GM18502 (cell line): Measurements from ENCODE around the gene RBBP8NL.

ENCODE experiments used
- ATAC-seq: cut with Tn5 transposase; IDR thresholded peaks from one replicate; pipeline ENCODE4 v1.9.1; 2021; ENCODE audit warnings: mild to moderate bottlenecking; ENCODE audit not compliant: unreplicated experiment, poor library complexity

The RBBP8NL gene

DNA sequence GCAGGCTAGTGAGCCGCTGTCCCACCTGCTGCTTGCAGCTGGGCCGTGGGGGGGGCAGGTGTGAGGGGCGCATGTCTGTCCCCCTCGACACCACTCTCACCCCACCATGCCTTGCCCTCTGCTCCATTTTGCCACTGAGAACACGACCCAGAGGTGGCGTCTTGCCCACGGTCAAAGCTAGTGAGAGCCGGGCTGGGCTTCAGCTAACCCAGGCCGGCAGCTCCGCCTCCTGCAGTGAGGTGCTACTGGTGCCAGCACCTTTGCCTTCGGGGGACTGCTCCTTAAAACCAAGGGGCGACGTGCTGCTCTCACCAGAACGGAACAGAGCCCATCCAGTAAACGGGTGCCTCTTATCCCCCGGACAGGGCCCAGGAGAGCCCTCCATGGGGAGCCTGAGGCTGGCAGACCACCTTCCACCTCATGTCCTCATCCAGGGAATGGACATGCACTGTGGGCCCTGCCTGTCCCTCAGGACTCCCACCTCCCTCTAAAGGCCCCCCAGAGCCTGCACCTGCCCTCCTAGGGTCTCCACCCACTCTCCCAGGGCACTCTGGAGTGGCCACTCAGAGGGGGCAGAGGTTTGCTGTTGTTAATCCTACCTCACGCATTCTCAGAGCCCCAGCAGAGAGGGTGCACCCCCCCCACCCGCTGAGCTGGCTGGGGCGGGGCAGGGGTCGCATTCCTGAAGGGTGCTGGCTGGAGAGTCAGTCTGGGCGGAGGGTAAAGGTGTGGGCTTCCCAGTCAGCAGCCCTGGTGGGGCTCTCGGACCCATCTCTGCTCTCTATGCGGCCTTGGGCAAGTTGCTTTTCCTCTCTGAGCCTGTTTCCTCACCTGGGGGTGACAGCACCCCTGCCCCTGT lies 2.9 kb downstream of the RBBP8NL start:
- ATAC-seq: no peak

DNA sequence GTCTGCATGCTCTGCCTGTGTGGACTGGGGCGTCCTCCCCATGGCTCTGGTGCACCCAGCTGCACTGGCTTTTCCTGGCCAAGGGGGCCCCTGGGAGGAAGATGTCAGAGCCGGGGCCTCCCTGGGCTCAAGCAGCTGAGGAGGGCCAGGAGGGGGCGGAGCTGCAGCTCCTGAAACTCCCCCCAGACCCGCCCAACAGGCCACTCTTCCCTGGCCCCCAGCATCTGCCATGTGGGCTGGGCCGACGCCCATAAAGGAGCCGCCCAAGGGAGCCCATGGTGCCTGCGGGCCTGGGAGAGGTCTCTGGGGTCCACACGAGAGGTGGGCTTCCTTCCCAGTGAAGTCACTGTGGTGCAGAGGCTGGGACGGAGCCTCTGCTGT lies 4.0 kb downstream of the RBBP8NL start:
- no peak for ATAC-seq

DNA sequence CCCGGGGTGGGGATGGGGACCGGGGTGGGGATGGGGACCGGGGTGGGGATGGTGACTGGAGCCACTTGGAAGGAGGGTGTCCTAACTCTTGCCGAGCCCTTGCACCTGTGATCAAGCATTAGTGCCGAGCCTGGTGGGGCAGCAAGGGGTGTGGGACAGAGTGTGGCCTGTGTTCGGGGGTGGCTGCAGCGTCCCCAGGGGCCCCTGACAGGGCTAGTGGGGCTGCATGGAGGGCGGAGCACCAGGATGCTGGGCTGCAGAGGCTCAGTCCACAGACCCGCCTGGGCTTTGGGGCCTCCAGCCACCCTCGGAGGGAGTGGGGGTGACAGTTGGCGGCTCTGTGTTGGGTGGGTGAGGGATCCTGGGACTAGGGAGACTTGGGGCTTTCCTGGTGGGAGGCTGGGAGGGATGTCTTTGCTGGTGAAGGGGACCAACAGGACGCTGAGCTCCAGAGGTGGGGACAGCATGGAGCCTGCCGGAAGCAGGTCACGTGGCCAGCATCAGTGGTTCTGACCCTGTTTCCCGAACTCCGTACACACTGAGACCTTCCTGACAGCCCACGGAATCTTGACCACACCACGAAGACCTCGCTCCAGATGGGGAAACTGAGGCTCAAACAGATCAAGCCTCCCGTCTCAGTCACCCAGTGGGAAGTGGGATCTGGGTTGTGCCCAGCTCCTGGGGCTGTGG lies 4.6 kb downstream of the RBBP8NL start:
- ATAC-seq: no peak

DNA sequence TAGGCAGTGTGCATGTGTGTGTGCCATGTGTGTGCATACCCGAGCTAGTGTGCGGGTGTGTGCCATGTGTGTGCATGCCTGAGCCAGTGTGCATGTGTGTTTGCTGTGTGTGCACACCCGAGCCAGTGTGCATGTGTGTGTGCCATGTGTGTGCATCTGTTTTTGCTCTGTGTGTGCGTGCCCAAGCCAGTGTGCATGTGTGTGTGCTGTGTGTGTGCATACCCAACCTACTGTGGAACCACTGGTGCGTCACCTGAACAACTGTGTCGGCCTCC lies 5.7 kb downstream of the RBBP8NL start:
- ATAC-seq: no peak

DNA sequence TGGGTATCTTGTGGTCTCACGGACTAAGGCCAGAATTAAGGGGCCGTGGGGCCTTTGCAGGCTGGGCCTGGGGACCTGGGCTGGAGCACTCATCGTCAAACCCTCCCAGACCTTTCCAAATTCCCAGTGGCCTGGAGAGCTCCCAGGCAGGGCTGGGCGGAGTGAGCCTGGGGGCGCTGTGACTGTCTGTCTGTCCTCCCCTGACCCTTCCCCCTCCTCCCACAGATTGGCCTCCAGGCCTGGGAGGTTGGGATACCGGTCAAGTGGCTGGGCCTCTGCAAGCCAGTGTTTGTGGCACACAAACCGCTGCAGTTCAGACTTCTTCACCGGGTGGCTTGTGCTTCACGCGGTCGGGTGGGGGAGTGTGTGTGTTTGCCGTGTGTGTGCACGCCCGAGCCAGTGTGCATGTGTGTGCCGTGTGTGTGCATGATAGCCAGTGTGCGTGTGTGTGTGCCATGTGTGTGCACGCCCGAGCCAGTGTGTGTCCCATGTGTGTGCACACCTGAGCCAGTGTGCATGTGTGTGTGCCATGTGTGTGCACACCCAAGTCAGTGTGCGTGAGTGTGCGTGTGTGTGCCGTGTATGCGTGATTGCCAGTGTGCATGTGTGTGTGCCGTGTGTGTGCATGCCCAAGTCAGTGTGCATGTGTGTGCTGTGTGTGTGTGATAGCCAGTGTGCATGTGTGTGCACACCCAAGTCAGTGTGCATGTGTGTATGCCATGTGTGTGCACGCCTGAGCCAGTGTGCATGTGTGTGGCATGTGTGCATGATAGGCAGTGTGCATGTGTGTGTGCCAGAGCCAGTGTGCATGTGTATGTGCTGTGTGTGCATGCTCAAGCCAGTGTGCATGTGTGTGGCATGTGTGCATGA lies 6.3 kb downstream of the RBBP8NL start:
- no peak for ATAC-seq

DNA sequence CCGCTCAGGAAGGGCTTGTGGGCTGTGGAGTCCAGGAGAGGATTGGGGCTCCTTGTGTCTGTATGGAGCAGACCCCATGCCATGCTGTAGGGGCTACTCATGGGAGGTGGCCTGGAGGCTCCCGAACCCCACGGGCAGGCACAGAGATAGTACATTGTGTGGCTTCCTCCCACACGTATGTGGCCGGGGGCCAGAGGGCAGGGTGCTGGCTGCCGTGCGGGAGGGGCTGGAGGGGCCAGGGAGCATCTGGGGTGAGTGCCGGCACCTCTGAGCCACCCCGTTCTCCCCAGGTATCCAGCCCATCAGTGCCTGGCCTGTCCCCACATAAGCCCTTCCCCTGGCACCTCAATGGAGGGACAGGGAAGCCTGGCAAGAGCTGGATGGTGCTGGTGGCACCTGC lies 7.6 kb downstream of the RBBP8NL start:
- ATAC-seq: no peak

DNA sequence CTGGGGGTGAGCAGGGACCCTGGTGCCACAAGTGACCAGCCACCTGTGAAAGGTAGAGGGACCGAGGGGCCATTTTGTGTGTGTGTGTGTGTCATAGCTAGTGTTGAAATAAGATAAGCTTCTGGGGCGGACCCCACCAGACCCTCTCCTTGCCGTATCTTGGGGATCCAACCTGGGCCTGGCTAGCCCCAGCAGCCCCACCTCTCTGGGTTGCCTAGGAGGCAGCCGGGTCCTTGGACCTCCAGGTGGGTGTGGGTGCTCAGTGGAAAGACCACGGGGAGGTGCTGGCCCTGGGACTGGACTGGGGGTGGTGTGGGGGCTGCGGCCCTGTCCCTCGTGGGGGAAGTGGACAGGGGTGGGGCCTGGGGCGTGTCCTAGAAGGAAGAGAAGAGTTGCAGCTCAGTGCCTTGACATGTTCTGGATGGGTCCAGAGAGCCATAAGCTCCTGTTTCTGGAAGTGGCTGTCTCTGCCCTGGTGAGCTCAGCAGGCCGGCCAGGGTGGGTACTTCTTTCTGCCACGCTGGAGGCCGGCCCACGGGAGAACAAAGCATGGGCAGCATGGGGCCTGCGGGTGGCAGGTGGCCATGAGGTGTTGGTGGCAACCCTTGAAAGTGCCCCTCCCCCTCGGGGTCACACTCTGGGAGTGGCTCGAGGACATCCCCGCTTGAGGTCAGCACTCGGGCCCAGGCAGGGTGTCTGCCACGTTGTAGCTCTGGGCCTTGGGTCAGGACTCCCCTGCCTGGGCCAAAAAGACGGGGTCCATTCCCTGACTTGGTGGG lies 8.4 kb downstream of the RBBP8NL start:
- ATAC-seq: no peak

DNA sequence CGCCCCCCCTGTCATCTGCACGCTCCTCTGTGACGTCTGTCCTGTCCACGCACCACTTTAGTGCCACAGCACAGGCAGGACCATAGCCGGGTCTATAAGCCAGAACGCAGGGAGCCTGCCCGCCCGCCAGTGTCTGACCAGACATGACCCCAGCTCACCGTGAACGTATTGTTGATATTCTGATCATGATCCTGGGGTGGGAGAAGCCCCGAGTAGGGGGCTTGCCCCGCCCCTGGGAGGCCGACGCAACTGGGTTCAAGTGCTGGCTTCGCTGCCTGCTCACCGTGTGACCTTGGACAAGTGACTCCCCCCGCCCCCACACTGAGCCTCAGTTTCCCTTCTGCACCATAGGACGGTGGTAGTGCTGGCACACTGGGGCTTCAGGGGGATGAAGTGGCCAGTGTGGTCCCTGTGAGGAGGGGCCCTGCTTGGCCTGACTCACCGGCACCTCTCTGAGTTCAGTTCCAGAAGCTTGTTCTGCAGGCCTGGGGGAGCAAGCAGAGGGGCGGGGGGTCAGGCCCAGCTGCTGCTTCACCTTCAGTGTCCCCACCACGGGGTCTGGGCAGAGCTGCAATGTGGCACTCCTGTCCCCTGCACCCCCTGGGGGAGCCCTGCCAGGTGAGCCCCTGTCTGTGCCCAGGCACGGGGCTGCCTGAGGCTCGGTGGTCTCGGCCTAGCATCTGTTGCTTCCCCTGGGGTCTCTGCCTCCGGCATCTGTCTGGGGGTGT lies 9.2 kb downstream of the RBBP8NL start:
- no peak for ATAC-seq

DNA sequence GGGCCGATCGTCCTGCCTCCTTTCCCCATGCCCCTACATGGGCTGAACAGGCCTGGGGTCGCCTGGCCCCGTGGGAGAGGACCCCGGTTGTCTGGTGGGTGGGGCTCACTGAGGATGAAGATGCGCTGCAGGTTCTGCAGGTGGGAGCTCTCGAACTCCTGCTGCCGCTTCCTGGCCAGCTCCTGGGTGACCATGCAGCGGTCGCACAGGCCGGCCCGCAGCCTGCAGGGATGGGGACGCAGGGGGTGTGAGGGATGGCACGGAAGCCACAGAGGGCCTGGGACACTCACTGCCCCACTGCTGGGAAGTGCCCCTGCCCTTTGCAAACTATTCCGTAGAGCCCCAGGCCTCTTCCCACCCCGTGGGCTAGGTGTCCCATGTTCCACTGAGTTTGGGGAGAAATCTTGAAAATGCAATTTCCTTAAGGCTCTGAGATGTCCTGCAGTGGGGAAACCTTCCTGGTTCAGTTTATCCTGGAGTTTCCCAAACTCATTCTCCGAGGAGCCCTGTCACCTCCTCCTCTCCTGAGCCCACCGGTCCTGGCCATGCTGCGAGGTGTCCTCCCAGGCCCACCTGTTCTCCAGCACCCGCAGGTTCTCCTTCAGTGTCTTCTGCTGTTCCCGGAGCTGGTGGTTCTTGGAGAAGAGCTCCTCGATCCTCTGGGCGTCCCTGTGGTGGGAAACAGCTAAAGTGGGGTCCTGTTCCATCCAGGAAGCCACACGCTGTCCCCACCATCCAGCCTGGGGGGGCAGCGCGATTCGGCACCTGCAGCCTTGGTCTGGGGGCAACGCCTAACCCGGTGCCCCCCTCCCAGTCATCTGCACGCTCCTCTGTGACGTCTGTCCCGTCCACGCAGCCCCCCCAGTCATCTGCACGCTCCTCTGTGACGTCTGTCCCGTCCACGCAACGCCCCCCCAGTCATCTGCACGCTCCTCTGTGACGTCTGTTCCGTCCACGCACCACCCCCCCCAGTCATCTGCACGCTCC lies 10.4 kb downstream of the RBBP8NL start:
- ATAC-seq: no peak

DNA sequence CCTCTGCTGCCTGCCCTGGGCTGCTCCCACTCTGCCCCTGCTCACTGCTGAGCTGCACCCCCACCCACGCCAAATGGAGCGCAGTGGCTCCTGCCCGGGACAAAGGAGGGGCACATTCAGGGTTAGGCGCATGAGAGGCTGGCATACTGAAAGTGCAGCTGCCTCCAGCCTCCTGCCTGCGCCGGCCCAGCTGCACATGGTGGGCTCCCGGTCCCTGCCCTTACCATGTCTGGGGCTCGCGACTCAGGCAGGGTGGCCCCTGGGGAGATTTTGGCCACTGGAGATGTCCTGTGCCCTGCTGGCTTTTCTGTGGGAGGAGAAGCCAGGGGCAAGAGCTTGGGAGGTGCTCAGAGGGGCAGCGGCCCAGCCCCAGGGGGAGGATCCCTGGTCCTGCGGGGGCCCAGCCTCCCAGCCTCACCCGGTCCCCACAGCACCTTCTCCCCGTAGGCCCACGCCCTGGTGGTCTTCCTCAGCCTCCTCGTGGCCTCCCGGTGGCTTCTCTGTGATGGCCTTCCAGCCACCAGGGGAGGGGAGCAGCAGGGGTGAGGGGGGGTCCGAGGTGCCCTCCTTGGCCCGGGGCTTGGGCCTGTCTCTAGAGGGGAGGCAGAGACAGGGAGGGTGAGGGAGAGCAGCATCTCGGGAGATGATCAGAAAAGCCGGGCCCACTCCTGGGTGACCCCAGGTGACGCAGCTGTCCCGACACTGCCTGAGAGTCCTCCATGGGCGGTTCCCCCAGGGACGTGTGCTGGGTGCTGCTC lies 11.8 kb downstream of the RBBP8NL start:
- ATAC-seq: no peak

DNA sequence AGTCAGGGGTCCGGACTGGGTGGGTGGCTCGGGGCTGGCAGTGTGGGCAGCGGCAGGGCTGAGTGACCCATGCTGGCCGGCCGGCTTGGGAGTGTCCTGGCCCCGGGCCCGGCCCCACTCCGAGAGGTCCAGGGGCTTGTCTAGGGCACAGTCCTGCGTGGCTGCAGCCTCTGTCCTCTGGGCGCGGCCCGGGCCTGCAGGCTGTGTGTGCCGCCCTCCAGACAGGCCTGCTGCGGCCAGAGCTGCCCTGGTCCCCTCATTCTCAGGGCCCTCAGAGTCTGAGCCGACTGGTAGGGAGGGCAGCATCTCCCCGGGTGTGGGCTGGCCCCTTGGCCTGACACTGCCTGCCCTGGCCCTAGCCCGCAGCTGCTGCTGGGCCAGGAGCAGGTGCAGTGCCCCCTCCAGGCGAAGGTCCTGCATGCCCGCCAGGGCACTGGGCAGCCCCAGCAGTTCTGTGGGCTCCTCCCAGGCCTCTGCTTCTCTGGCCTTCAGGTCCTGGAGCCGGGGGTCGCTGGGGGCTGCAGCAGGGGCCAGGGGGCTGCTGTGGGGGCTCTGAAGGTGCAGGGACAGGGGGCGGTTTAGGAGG lies 13.3 kb downstream of the RBBP8NL start:
- ATAC-seq: no peak

DNA sequence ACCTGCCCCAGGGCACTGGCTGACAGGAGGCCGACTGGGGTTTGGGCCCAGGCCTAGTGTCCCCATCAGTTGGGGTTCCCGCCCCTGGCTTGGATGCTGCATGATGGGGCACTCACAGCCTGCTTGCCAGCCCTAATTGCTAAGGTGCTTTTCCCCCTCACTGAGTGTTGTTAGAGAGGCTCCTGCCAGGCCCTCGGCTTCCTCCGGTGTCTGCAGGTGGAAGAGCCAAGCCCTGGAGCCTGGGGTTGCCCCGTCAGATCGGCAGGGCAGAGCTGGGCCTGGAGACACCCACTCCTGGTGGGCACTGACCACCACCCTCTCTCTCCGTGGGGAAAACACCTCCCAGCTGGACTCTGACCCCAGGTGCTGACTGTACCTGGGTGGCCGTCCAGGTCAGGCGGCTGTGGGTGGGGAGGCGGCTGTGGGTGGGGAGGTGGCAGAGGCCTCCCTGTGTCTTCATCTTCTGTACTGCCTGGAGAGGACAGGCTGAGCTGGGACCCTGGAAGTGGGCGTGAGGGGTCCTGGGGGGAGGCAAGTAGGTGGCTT lies 14.2 kb downstream of the RBBP8NL start:
- ATAC-seq: no peak

DNA sequence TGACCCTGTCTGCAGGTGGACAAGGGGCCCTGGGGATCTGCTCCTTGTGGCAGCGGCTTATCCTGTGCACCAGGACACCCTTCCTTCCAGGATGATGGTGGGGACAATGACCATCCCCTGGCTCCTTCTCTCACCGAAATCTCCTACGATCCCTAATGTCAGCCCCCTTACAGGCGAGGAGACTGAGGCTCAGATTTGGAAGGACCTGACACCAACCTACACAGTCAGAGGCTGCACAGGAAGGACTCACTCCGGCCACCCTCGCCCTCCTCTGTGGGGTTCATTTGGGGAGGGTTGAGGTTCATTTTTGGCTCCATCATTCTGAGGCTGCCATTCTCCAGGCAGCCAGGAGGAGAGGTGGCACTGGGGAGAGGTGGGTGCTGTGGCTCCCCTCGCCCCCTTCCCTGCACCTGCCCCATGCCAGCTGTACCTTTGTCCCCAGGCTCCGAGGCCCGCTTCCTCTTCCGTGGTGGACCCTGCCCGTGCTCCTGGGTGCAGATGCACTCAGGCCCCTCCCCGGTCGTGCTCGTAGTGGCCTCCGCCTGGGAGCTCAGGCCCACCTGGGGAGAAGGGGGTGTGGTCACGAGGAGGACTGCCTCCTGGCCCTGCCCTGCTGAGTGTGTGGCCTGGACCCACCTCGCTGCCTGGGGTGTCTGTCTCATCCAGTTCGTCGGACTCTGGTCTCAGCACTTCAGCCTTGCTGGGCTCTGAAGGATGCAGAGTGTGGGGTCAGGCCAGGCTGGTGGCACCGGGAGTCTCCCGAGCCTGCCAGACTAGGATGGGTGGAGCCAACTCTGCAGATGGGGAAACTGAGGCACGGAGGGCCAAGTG lies 14.9 kb downstream of the RBBP8NL start:
- no peak for ATAC-seq

DNA sequence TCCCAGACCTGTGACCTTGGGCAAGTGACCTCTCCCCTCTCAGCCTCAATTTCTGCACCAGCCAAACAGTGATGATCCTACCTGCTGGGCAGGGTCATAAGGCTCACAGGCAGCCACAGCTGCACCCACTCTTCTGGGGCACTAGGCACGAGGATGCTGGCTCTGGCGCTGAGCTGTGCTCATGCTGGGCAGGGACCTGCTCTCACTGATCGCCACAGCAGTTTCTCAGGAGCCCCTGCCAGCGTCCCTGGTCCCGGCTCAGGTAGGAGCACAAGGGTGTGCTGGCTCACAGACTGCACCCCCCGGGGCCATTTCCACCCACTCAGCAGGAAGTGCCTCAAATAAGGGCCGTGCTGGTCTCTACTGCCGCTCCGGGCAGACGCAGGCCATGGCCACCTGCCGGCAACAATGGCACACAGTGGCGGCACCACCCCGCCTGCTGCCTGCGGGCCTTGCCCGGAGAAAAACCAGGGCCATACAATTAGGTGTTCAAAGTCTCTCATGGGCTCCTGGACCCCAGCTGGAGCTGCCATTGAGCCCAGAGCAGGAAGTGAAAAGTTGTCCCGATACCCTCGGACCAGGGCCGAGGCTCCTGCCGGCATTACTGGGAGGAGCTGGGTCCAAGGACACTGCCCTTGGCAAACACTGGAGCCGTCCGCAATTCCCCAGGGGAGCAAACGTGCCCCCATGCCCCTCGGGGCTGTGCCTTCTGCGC lies 15.7 kb downstream of the RBBP8NL start:
- ATAC-seq: no peak

DNA sequence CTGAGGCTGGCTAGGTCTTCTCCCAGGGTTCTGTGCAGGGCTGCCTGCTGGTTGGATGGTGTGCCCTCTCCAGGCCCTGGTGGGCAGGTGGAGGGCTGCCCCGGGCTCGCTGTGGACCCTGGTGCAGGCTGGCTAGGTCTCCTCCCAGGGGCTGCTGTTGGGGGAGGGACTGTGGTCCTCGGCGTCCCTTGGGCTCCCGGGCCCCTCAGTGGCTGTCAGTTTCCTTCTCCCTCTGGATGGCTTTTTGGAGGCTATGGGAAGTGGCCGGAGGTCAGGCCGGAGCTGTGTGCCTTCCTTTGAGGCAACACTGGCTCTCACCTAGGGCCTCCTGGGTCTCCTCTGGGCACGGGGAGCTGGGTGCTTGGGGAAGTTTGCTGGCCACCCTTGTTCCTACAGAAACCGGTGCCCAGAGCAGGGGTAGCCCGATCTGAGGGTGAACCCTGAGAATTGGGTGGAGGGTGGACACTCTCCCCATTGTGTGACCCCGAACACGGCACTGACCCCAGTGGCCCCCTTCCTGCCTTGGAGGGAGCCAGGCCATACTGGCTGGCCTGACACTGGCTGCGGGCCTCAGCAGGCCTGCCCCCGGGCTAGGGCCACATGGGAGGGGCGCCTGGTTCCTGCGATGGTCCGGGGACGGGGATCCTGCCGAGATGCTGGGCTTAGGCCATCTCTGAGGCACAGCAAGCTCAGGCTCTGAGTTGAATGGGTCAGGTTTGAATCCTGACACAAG lies 16.4 kb downstream of the RBBP8NL start:
- ATAC-seq: no peak
